Smooth muscle cell (in vitro differentiated cells): ENCODE results near the gene PPFIBP2. TPM values are rescaled to one million over a fixed set of nuclear protein-coding genes. Genes with fewer than 3 reads are reported as not detected.

Experiments
- DNase-seq: peaks from one replicate; lab custom pipeline; 2025; ENCODE audit not compliant: unreplicated experiment; lab: John Stamatoyannopoulos, UW
- H2AFZ ChIP-seq: fragments of 200-600 bp; sonication (generic); 2 replicates; pipeline ENCODE4 v1.6.0; 2016; ENCODE audit warnings: antibody characterized with exemption, low read depth, mild to moderate bottlenecking
- H3F3A ChIP-seq: fragments of 200-600 bp; sonication (generic); 2 replicates; pipeline ENCODE4 v1.6.0; 2017; ENCODE audit warnings: antibody characterized with exemption, low read depth
- H3K27ac ChIP-seq: fragments of 200-600 bp; sonication (generic); 2 replicates; pipeline ENCODE4 v1.5.1; 2016; ENCODE audit warnings: low read depth, mild to moderate bottlenecking
- H3K27me3 ChIP-seq: fragments of 200-600 bp; sonication (generic); 2 replicates; pipeline ENCODE4 v1.6.1; 2016; ENCODE audit warnings: low read depth, mild to moderate bottlenecking
- H3K36me3 ChIP-seq: fragments of 200-600 bp; sonication (generic); 2 replicates; pipeline ENCODE4 v1.5.1; 2016; ENCODE audit warnings: low read depth
- H3K4me1 ChIP-seq: fragments of 200-600 bp; sonication (generic); 2 replicates; pipeline ENCODE4 v1.5.1; 2016; ENCODE audit warnings: low read depth
- H3K4me2 ChIP-seq: fragments of 200-600 bp; sonication (generic); 2 replicates; pipeline ENCODE4 v1.6.0; 2016; ENCODE audit warnings: mild to moderate bottlenecking
- H3K4me3 ChIP-seq: fragments of 200-600 bp; sonication (generic); 2 replicates; pipeline ENCODE4 v1.5.1; 2016; ENCODE audit warnings: mild to moderate bottlenecking
- H3K79me2 ChIP-seq: fragments of 200-600 bp; sonication (generic); 2 replicates; pipeline ENCODE4 v1.6.0; 2016; ENCODE audit warnings: low read depth, mild to moderate bottlenecking
- H3K9ac ChIP-seq: fragments of 200-600 bp; sonication (generic); 2 replicates; pipeline ENCODE4 v1.6.0; 2016; ENCODE audit warnings: low read depth
- H3K9me3 ChIP-seq: fragments of 200-600 bp; sonication (generic); replicated peaks from 2 replicates; pipeline ENCODE4 v1.5.1; 2016; ENCODE audit warnings: low read depth
- H4K20me1 ChIP-seq: fragments of 200-600 bp; sonication (generic); 2 replicates; pipeline ENCODE4 v1.6.0; 2016; ENCODE audit warnings: low read depth
- CTCF ChIP-seq: fragments of 200-600 bp; sonication (generic); IDR thresholded peaks from 2 replicates; pipeline ENCODE4 v1.5.1; 2017; ENCODE audit warnings: borderline replicate concordance, mild to moderate bottlenecking, antibody characterized with exemption; ENCODE audit not compliant: insufficient read depth, poor library complexity, severe bottlenecking
- whole genome bisulfite sequencing: methylation state at CpG from one replicate; pipeline ENCODE4 v1.1.7; 2016; ENCODE audit warnings: low lambda C conversion rate; 5-methylcytosine and 5-hydroxymethylcytosine counted together
- polyA plus RNA-seq: library from polyadenylated mRNA; unstranded; fragments of >200 nt; fragmentation: Nextera tagmentation; extraction: Ambion mirVana; gene quantifications from 2 replicates; pipeline ENCODE4 v1.2.1, GENCODE V29; 2016
- total RNA-seq: library from RNA; depleted of rRNA; stranded (reverse); fragments of >200 nt; gene quantifications from 2 replicates; pipeline ENCODE4 v1.2.3, GENCODE V29; 2014

The PPFIBP2 gene
- total and polyA plus RNA-seq, 2 experiments from 2014 or later, result 9.8 to 20.2 TPM

- Histone ChIP-seq H3K4me3 (no peak overlapping the region), H3F3A (no peaks in the 10 kb centered on the region), H3K4me1 (peaks cover 16% of the 10 kb centered on the region), H3K79me2 (no peaks in the 10 kb centered on the region), H3K9ac (no peak overlapping the region), H2AFZ (no peak overlapping the region), H3K27ac (no peak overlapping the region), H3K9me3 (no peaks in the 10 kb centered on the region), H3K27me3 (no peaks in the 10 kb centered on the region), H3K4me2 (no peak overlapping the region), H3K36me3 (no peaks in the 10 kb centered on the region), H4K20me1 (no peaks in the 10 kb centered on the region)
- no peak for TF ChIP-seq CTCF
- 39% methylated on average over 4 of the region's 4 CpGs for WGBS
- DNase-seq, result no peak
These were observed 99.0 kb downstream of the PPFIBP2 start for GRCh38 chr11:7612661-7613393.

DNA sequence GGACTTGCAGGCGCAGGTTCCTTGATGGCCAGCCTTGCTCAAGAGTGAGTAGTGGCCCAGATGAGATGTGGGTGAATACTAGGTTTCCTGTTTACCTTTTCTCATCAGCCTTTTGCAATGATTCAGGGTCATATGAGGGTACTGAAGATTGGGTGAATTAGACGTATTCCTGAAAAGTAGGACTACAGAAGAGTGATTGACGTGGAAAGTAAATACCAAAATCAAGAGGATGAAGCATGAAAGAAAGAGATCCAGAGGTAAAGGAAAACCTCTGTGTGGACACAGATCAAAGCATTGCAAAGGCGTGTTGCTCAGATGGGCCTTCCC, 99.6 kb downstream of the PPFIBP2 start:
- H3K27me3 ChIP-seq, result no peaks in the 10 kb centered on the region
- peaks cover 16% of the 10 kb centered on the region for H3K4me1 ChIP-seq
- H3K36me3 ChIP-seq, result no peaks in the 10 kb centered on the region
- no peak overlapping the region for H2AFZ ChIP-seq
- WGBS, result 93% methylated on average over 4 of the region's 4 CpGs
- H3K9ac ChIP-seq, result no peak overlapping the region
- no peak overlapping the region for H3K4me3 ChIP-seq
- H4K20me1 ChIP-seq, result no peaks in the 10 kb centered on the region
- H3K27ac ChIP-seq, result no peak overlapping the region
- TF ChIP-seq CTCF, result no peak
- H3K4me2 ChIP-seq, result no peak overlapping the region
- H3K79me2 ChIP-seq, result no peaks in the 10 kb centered on the region
- DNase-seq, result no peak
- H3K9me3 ChIP-seq, result no peaks in the 10 kb centered on the region
- no peaks in the 10 kb centered on the region for H3F3A ChIP-seq

DNA sequence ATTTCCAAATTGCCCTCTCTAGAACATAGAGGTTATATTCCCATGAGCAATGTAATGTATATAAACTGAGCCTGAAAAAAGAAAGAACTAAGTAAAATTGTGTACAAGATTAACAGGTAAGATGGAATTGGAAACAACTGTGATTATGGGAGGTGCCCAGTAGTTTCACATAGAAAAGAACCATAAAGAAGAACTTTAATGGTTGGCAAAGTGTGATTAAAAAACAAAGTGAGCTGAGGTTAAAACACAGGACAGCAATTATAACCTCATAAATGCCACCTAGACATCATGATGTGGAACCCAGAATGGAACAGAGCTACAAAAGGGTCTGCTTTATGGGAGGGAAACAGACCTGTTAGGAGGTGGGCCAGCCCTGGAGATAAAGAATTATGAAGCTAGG, 100.9 kb downstream of the PPFIBP2 start:
- H2AFZ ChIP-seq, result no peak overlapping the region
- H3K79me2 ChIP-seq, result no peaks in the 10 kb centered on the region
- no peaks in the 10 kb centered on the region for H3K27me3 ChIP-seq
- no peak overlapping the region for H3K4me3 ChIP-seq
- no peaks in the 10 kb centered on the region for H3K9me3 ChIP-seq
- H4K20me1 ChIP-seq, result no peaks in the 10 kb centered on the region
- no peaks in the 10 kb centered on the region for H3K36me3 ChIP-seq
- H3K9ac ChIP-seq, result no peak overlapping the region
- TF ChIP-seq CTCF, result no peak
- peaks cover 16% of the 10 kb centered on the region for H3K4me1 ChIP-seq
- no peaks in the 10 kb centered on the region for H3F3A ChIP-seq
- no peak overlapping the region for H3K4me2 ChIP-seq
- no peak overlapping the region for H3K27ac ChIP-seq
- no peak for DNase-seq

DNA sequence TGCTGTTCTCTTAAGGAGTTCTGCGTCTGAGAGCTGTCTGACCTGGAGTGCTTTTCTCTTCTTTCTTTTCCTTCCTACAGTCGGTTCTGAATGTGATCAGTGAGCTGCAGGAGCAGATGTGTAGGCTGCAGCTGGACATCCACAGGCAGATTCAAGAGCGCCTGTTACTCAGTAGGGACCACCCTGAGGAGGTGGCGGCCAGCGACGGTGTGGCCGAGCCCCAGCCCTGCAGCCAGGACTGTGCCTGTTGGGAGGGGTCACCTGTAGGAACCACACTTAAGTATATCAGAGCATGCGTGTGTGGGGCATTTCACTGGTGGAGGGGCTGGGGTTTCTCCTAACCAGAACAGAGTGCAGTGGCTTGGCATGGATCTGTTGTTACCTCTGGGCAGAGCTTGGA, 103.2 kb downstream of the PPFIBP2 start:
- H3K36me3 ChIP-seq, result no peaks in the 10 kb centered on the region
- no peaks in the 10 kb centered on the region for H3K9me3 ChIP-seq
- H3K27ac ChIP-seq, result no peak overlapping the region
- H3K4me1 ChIP-seq, result peaks cover 15% of the 10 kb centered on the region
- H3F3A ChIP-seq, result no peaks in the 10 kb centered on the region
- no peak overlapping the region for H2AFZ ChIP-seq
- 93% methylated on average over 8 of the region's 8 CpGs for WGBS
- H3K4me2 ChIP-seq, result no peak overlapping the region
- no peak overlapping the region for H3K4me3 ChIP-seq
- H3K27me3 ChIP-seq, result no peaks in the 10 kb centered on the region
- H3K79me2 ChIP-seq, result no peaks in the 10 kb centered on the region
- no peak for TF ChIP-seq CTCF
- DNase-seq, result no peak
- H3K9ac ChIP-seq, result no peak overlapping the region
- H4K20me1 ChIP-seq, result no peaks in the 10 kb centered on the region
